ENCODE measurements around the gene TNP2.
A peak's percentile ranks its signal among the peaks of the same experiment; 100 is the strongest.

- TF ChIP-seq CTCF (IDR thresholded peaks at IDR 0.05; ENCODE audit: borderline replicate concordance, extremely low read depth, low read length, poor library complexity, severe bottlenecking) (peak; percentile 17), EZH2 (IDR thresholded peaks at IDR 0.05; ENCODE audit: borderline replicate concordance, low read depth, low read length, severe bottlenecking) (no peak)
Measured at GRCh38 chr16:11258553-11259492, 10.3 kb downstream of the TNP2 start.
